Measurements from ENCODE around the gene CARS2.
"Not testable (repeated sequence)": the region's sequence is repeated elsewhere in the genome, so short reads cannot be mapped to it uniquely, and the experiment has no call there.

The CARS2 gene

DNA sequence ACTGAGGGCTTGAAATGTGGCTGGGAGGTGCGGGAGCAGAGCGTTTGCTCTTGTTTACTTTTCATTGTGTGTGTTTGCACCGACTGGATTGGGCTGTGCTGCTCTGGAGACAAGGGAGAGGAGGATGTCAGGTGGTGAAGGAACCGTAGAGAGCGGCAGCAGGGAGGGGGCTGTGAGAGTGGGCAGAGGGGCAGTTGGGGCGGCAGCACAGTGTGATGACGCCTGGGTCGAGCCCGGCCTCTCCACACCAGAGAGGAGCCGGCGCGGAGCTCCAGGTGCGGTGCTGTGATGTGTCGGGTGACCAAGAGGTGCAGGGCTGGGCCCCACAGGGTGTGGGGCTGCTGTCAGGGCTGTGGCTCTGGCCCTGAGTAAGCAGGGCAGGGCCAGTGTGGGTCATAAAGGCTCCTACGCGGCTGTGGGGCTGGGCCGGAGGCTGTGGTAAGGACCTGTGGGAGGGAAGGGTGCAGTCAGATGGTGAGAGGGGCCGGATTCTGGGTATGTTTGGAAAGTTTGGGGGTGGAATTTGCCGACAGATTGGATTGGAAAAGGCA is 80.1 kb downstream of the CARS2 start:
- Mint-ChIP-seq H3K27ac (no peak overlapping the region), H3K27me3 (no peaks in the 10 kb centered on the region), H3K4me3 (no peak overlapping the region), H3K4me1 (peaks cover 25% of the 10 kb centered on the region), H3K36me3 (ENCODE audit: low read depth) (peaks cover 17% of the 10 kb centered on the region), H3K9me3 (no peaks in the 10 kb centered on the region)
- no peak for DNase-seq
- ATAC-seq = no peak

DNA sequence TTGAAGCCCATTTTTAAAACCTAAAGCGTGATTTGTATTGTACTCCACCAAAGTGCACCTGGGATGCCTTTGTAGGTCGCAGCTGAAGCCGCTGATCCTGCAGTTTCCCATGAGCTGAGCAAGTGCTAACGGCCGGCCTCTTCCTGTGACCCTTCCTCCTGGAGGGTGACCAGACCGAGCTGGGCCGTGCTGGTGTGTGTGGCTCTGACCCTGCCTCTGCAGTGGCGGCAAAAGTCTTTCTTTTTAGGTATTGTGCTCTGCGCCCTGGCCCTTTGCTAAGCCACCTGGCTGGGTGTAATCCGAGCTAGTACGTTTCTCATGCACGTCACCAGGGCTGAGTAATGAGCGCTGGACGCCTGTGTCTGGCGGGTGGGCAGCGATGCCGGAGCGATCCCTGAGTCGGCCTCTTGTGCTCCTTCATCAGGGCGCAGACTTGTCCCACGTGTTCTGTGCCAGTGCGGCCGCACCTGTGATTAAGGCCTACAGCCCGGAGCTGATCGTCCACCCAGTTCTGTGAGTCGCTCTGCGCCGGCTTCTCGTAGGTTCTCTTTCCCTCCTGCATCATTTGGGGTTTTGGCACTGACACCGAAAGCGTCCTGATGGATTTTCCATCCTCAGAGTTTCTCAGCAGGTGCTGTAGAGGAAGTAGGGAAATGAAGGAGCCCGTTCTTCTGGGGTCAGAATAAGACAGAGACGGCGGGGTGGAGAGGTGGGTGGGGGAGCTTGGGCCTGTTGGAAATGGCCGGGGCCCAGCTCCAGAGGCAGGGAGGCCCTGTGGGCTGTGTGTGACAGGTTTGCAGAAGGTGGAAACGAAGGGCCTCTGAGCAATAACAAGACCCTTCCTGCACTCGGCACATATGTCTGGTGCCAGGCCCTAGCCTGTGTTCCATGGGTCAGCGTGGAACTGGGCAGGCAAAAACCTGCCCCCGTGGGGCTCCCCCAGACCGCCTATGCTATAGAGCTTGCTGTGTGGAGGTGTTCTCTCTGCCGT is 80.9 kb downstream of the CARS2 start:
- Mint-ChIP-seq H3K27me3 (no peaks in the 10 kb centered on the region), H3K36me3 (ENCODE audit: low read depth) (peaks cover 17% of the 10 kb centered on the region), H3K4me3 (no peak overlapping the region), H3K9me3 (no peaks in the 10 kb centered on the region), H3K27ac (no peak overlapping the region), H3K4me1 (peaks cover 27% of the 10 kb centered on the region)
- ATAC-seq (no peak), DNase-seq (no peak)

DNA sequence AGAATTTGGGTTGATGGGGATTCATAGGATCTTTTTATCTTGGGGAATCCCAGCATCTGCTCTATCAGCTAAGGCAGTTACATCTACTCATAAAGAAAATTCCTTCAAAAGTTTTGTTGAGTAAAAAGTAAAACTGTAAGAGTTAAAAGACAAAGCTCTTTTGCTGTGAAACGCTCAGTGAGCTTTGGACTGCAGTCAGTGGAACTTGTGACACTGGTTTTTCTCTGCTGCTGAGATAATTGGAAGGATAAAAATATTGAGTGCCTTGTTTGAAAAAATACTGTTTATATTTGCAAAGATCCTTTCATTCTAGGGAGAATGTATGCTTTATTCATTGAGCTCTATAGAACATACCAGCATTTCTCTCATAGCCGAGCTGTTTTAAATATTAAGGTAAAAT is 85.3 kb downstream of the CARS2 start:
- Mint-ChIP-seq H3K4me3 (no peak overlapping the region), H3K27ac (no peak overlapping the region), H3K4me1 (peaks cover 38% of the 10 kb centered on the region), H3K36me3 (ENCODE audit: low read depth) (peaks cover 5% of the 10 kb centered on the region), H3K9me3 (no peaks in the 10 kb centered on the region), H3K27me3 (no peaks in the 10 kb centered on the region)
- DNase-seq (no peak), ATAC-seq (no peak)

DNA sequence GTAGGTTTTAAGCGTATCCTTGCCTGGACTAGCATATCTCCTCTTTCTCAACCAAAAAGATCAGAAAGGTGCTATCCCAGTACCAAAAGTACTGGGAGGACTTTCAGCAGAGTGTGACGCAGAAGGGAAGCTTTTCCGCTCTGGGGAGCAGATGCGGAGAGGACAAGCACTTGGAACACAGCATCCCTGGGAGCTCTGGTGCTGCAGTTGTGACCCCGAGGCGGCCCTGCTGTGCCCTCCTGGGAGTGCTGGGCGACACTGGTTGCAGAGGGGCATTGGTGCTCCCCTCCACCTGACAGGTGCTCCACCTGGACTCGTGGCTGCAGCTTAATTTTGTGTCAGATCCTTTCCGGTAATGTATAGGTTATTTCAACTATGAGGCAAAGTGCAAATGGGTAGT is 87.1 kb downstream of the CARS2 start:
- H3K36me3 Mint-ChIP-seq (ENCODE audit: low read depth) = peaks cover 5% of the 10 kb centered on the region
- no peak overlapping the region for H3K4me3 Mint-ChIP-seq
- peaks cover 3% of the 10 kb centered on the region for H3K9me3 Mint-ChIP-seq
- DNase-seq (no peak), ATAC-seq (no peak)
- no peaks in the 10 kb centered on the region for H3K27me3 Mint-ChIP-seq
- peaks cover 45% of the 10 kb centered on the region for H3K4me1 Mint-ChIP-seq
- H3K27ac Mint-ChIP-seq = no peak overlapping the region

DNA sequence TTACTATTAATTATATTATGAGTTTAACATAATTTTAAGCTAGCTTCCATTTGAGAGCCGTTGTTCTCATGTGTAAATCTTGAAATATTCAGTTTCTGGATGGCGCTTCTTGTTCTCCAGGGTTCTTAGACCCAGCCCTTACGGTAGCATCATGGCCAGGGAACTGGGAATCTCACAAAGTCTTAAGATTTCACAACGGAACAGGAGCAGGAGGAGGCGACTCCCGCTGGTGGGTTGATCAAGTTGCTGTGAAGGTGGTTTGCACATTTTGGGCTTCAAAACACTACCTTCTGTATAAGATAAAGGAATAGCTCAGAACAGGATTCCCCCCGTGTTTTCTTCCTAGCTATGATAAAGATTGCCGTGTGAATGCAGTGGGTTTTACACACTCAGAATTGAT is 87.7 kb downstream of the CARS2 start:
- H3K36me3 Mint-ChIP-seq (ENCODE audit: low read depth) = peaks cover 5% of the 10 kb centered on the region
- no peak for ATAC-seq
- no peak overlapping the region for H3K4me3 Mint-ChIP-seq
- peaks cover 6% of the 10 kb centered on the region for H3K9me3 Mint-ChIP-seq
- no peaks in the 10 kb centered on the region for H3K27me3 Mint-ChIP-seq
- H3K27ac Mint-ChIP-seq = no peak overlapping the region
- DNase-seq = no peak
- peaks cover 45% of the 10 kb centered on the region for H3K4me1 Mint-ChIP-seq

DNA sequence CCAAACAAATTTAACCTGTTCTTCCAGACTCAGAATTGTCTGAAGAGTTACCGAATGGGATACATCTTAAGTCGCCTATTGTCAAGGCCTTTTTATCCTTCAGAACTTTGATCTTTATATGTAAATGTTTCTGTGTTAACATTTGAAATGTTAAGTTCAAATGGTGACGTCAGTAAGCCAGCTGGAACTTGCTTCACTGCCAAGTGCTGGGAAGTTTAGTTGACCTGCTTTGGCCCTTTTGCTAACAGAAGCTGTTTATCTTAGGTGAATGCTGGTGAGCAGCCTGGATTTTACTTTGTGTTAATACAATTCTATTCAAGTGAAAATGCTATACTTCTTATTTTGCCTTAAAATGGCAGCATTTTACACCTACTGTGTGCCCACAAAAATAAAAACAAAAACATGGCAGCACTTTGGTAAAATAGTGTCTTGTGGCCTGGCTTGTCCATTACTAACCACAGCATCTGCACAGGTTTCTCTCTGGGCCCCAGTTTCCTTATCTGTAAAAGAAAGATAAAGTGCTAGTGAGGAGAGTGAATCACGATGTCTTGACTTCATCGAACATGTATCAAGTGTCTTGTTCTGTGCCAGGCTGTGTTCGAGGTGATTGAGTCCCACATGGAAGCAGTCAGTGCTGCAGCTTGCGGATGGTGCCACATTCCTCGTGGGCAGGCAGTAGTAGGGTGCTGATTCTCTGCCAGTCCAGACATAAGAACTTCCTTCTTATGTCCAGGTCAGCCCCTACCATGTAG is 88.4 kb downstream of the CARS2 start:
- no peak overlapping the region for H3K27ac Mint-ChIP-seq
- peaks cover 1% of the 10 kb centered on the region for H3K36me3 Mint-ChIP-seq (ENCODE audit: low read depth)
- peaks cover 6% of the 10 kb centered on the region for H3K9me3 Mint-ChIP-seq
- ATAC-seq (no peak), DNase-seq (no peak)
- peaks cover 45% of the 10 kb centered on the region for H3K4me1 Mint-ChIP-seq
- H3K4me3 Mint-ChIP-seq = peak overlapping the region; percentile 90
- no peaks in the 10 kb centered on the region for H3K27me3 Mint-ChIP-seq

DNA sequence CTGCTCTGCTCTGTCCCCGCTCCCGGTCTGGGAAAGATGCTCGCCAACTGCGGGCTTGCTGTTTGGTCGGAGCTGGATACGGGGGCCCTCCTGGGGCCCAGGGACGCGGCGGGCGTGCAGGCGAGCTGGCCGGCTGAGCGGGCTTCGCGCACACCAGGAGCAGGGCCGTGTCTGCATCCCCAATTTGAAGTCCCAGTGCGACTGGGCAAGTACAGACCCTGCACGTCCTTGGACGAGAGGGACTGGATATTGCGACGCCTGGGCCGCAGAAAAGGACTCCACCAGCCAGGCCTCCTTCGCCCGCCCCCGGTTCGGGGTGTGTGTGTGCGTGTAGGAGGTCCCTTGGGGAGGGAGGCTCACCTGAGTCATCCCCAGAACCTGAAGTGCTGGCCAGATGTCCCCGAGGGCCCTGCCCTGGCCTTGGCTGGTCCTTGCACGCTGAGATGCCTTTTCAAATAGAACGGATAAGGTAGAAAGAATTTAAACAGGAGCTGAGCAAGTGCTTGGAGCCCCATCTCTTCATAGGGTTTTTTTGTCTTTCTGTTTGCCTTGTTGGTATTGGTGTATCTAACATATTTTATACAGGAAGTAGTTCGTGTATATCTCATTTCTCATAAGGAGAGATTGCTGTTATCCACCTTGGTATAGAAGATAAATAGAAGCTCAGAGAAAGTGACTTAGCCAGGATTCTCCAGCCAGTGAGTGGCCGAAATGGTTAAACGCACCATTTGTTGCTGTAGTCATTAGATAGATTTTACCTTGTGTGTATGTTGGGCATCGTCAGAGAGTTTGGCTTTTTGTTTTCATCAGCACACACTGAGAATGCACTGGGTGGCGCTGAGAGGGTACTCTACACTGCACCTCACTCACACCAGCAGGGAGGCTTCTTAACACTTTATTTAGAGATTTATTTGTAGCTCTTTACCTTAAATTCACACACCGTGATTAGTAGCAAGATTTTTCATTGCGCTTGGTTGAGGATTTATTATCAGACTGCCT is 89.5 kb downstream of the CARS2 start:
- no peaks in the 10 kb centered on the region for H3K27me3 Mint-ChIP-seq
- peaks cover 6% of the 10 kb centered on the region for H3K9me3 Mint-ChIP-seq
- ATAC-seq (peak; percentile 50), DNase-seq (peak; percentile 45)
- H3K27ac Mint-ChIP-seq = peak overlapping the region; percentile 91
- peaks cover 48% of the 10 kb centered on the region for H3K4me1 Mint-ChIP-seq
- peak overlapping the region; percentile 90 for H3K4me3 Mint-ChIP-seq
- H3K36me3 Mint-ChIP-seq (ENCODE audit: low read depth) = no peaks in the 10 kb centered on the region

DNA sequence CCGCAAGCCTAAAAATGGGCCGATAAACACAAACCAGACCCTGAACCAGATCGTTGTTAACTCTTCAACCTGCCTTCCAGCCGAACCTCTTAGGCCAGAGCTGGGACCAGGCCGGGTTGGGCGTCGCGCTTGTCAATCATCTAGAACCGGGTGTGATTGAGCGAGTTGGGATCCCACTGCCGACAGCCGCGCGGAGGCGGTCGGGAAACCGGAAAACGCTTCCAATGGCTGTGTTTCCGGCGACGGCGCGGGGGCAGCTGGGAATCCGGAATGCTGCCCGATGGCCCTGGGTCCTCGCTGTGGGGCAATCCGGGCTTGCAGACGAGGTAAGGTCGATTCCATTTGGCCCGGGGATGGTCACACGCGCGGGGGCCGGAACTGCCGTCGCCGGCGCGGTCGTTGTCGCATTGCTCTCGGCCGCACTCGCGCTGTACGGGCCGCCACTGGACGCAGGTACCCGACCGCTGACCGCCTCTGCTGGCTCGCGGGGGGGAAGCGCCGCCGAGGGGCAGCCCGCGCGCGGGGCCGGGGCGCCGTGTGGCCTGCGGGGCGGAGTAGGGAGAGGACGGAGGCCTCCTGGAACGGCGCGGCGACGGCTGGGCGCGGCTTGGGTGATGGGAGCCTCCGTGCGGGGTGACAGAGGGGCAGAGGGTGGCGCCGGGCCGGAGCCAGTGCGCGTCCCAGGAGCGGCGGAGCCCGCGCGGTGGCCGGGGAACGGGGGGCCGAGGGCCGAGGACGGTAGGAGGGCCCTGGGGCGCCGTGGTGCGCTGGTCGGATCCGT is 90.4 kb downstream of the CARS2 start, which contains the start of gene NAXD:
Gene NAXD (plus strand): TSS at position 224 of the 781 bp plus-strand sequence. CDS start 57 bp downstream, at position 281.
- DNase-seq = peak; percentile 87
- peak within 1 kb of the TSS; percentile 91 for H3K27ac Mint-ChIP-seq
- peak; percentile 97 for ATAC-seq
- no peaks in the 10 kb centered on the region for H3K36me3 Mint-ChIP-seq (ENCODE audit: low read depth)
- peak within 1 kb of the TSS; percentile 90 for H3K4me3 Mint-ChIP-seq
- no peaks in the 10 kb centered on the region for H3K27me3 Mint-ChIP-seq
- peaks cover 6% of the 10 kb centered on the region for H3K9me3 Mint-ChIP-seq
- H3K4me1 Mint-ChIP-seq = peaks cover 47% of the 10 kb centered on the region

DNA sequence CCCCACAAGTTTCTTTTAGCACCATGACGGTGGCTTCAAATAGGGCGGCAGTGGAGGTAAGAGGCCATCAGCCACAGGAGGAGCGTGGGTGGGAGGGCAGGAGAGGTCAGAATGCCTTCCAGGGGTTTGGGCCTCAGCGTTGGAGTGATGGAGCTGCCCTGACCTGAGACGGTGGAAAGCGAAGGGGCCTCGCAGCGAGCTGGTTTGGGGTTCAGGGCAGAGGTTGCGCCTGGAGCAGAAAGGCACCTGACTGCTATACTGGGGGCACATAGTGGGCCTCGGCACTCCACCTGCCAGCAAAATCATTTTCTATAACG is 91.0 kb downstream of the CARS2 start:
- Mint-ChIP-seq H3K9me3 (peaks cover 6% of the 10 kb centered on the region), H3K4me3 (peak overlapping the region; percentile 90), H3K27ac (peak overlapping the region; percentile 91), H3K36me3 (ENCODE audit: low read depth) (no peaks in the 10 kb centered on the region), H3K27me3 (no peaks in the 10 kb centered on the region), H3K4me1 (peaks cover 42% of the 10 kb centered on the region)
- DNase-seq = no peak
- no peak for ATAC-seq

DNA sequence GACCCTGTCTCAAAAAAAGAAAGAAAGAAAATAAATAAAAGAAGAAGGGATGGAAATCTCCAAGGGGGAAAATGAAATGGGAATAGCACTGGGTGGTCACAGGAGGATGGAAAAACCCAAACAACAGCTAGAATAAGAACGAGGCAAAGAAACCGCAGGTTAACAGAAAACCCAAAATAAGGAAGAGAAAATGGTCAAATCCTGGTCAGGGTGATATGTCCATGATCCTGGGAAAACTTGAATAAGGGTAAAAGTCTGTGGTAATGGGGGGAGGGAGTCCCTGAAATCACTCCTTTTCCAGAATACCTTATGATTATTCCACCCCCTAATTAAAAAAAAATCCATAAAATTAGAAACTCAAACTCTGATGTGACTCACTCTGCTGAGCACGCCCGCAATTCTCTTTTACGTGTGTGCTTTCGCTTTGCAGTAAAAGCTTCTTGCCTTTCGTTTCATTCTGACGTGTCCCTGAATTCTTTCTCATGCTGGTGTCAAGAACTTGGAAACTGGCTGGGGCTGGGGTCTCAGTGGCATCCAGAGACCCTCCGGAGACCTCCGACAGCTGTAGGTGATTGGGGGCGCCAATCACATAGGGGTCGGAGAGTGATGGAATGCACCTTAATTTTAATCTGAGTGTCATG is 94.8 kb downstream of the CARS2 start:
- peaks cover 13% of the 10 kb centered on the region for H3K4me1 Mint-ChIP-seq
- H3K27me3 Mint-ChIP-seq = no peaks in the 10 kb centered on the region
- H3K36me3 Mint-ChIP-seq (ENCODE audit: low read depth) = no peaks in the 10 kb centered on the region
- H3K9me3 Mint-ChIP-seq = peaks cover 6% of the 10 kb centered on the region
- no peak overlapping the region for H3K4me3 Mint-ChIP-seq
- DNase-seq (no peak), ATAC-seq (no peak)
- H3K27ac Mint-ChIP-seq = peak overlapping the region; percentile 70

DNA sequence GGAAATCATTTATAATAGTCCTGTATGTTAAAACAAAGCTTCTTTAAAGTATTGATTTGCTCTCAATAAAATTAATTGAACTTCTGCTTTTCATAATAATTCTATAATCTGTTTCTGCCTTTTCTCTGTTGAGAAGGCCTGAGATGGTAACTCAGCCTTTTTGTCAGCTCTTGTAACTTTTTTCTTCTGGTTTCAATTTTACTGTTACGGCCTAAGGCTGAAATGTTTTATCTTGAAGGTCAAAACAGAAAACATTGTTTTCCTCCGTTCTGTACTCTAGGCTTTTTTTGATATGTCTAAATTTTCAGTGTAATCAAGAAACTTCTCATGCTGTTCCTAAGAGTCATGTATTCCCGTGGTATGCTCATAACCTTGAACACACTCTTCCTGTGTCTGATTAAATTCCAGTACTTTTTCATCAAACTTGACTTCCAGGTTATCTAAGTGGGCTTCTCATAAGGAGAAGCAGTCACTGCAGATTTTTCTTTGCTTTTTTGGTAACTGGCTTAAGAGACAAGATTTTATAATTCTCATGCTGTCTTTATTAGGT is 98.2 kb downstream of the CARS2 start:
- H3K4me3 Mint-ChIP-seq = no peak overlapping the region
- peaks cover 4% of the 10 kb centered on the region for H3K27me3 Mint-ChIP-seq
- peaks cover 6% of the 10 kb centered on the region for H3K4me1 Mint-ChIP-seq
- H3K9me3 Mint-ChIP-seq = no peaks in the 10 kb centered on the region
- no peaks in the 10 kb centered on the region for H3K36me3 Mint-ChIP-seq (ENCODE audit: low read depth)
- DNase-seq (no peak), ATAC-seq (no peak)
- no peak overlapping the region for H3K27ac Mint-ChIP-seq

DNA sequence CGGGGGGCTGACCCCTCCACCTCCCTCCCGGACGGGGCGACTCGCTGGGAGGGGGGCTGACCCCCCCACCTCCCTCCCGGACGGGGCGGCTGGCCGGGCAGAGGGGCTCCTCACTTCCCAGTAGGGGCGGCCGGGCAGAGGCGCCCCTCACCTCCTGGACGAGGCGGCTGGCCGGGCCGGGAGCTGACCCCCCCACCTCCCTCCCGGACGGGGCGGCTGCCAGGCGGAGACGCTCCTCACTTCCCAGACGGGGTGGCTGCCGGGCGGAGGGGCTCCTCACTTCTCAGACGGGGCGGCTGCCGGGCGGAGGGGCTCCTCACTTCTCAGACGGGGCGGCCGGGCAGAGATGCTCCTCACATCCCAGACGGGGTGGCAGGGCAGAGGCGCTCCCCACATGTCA is 99.6 kb downstream of the CARS2 start:
- not testable (repeated sequence) for H3K4me1 Mint-ChIP-seq; H3K36me3 Mint-ChIP-seq (ENCODE audit: low read depth); ATAC-seq; DNase-seq; H3K27ac Mint-ChIP-seq; H3K27me3 Mint-ChIP-seq; H3K4me3 Mint-ChIP-seq; H3K9me3 Mint-ChIP-seq

DNA sequence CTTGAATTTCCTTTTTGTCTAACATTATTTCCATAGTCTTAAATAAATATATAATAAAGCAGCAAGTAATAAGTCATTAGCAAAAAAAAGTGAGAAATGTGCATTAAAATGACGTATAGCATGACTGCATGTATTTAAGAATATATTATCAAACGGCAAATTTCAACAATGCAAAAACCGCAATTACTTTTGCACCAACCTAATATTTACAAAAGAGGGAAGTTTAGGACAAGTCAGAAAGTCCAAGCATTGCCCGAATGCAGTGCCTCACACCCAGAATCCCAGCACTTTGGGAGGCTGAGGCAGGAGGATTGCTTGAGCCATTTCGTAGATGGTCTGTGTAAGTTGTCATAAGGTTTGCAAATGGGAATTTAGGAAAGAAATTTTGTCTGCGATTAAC is 100.8 kb downstream of the CARS2 start:
- Mint-ChIP-seq H3K4me1 (no peaks in the 10 kb centered on the region), H3K36me3 (ENCODE audit: low read depth) (no peaks in the 10 kb centered on the region), H3K27me3 (peaks cover 7% of the 10 kb centered on the region), H3K27ac (no peak overlapping the region), H3K9me3 (no peaks in the 10 kb centered on the region), H3K4me3 (no peak overlapping the region)
- no peak for DNase-seq
- no peak for ATAC-seq

Data from activated naive CD8-positive, alpha-beta T cell treated with anti-CD3 and anti-CD28 coated beads, Interleukin-2, amount 50 U/mL, for 24 hours (primary cell).